H1 (cell line): ENCODE measurements around the gene MAP7D1. TPM values are rescaled to one million over a fixed set of nuclear protein-coding genes. Genes with fewer than 3 reads are reported as not detected.

ENCODE experiments used
- BRCA1 ChIP-seq: IDR thresholded peaks from 2 replicates; pipeline ENCODE4 v1.6.1; 2012; ENCODE audit warnings: low read depth, low read length, improper control_type of control experiment
- CHD2 ChIP-seq: IDR thresholded peaks from 2 replicates; pipeline ENCODE4 v1.6.1; 2012; ENCODE audit warnings: low read length, improper control_type of control experiment
- CHD7 ChIP-seq: fragments of 300-600 bp; sonication (generic); IDR thresholded peaks from 2 replicates; pipeline ENCODE4 v1.7.1; 2012; ENCODE audit warnings: low read length, moderate library complexity, mild to moderate bottlenecking, inconsistent platforms; ENCODE audit not compliant: insufficient replicate concordance
- CREB1 ChIP-seq: IDR thresholded peaks from 2 replicates; pipeline ENCODE4 v1.6.1; 2012; ENCODE audit warnings: inconsistent platforms
- HDAC6 ChIP-seq: IDR thresholded peaks from one replicate; pipeline ENCODE4 v1.7.1; 2012; ENCODE audit warnings: low read depth, mild to moderate bottlenecking, inconsistent platforms, low read length, moderate library complexity
- KDM4A ChIP-seq: IDR thresholded peaks from one replicate; pipeline ENCODE4 v1.7.1; 2012; ENCODE audit warnings: low read depth, mild to moderate bottlenecking, moderate library complexity, low read length, inconsistent platforms; ENCODE audit not compliant: severe bottlenecking
- KDM5A ChIP-seq: fragments of 200-600 bp; IDR thresholded peaks from 2 replicates; pipeline ENCODE4 v1.7.1; 2012; ENCODE audit warnings: mild to moderate bottlenecking, low read length, inconsistent platforms, mixed read lengths
- POLR2A ChIP-seq, 2 experiments: IDR thresholded peaks; 1 replicate in 1 of 2; 2 replicates in 1 of 2; pipeline ENCODE4 v1.6.1; 2011; ENCODE audit warnings: low read depth in 2 of 2, low read length in 2 of 2, mild to moderate bottlenecking in 2 of 2; ENCODE audit errors: control extremely low read depth in 1 of 2
- RNF2 ChIP-seq: fragments of 200-900, 300-1000 bp; sonication (generic); IDR thresholded peaks from 2 replicates; pipeline ENCODE4 v1.7.1; 2016; ENCODE audit warnings: borderline replicate concordance, low read depth, mild to moderate bottlenecking, antibody characterized with exemption, low read length; ENCODE audit not compliant: poor library complexity, severe bottlenecking; ENCODE audit errors: missing control alignments
- RXRA ChIP-seq: IDR thresholded peaks from 2 replicates; pipeline ENCODE4 v1.6.1; 2011; ENCODE audit warnings: low read depth, mild to moderate bottlenecking, low read length, moderate library complexity; ENCODE audit not compliant: insufficient read depth
- SP1 ChIP-seq: IDR thresholded peaks from 2 replicates; pipeline ENCODE4 v1.6.1; 2011; ENCODE audit warnings: low read depth, low read length
- SUZ12 ChIP-seq: fragments of 200-600 bp; sonication (generic); IDR thresholded peaks from 2 replicates; pipeline ENCODE4 v1.6.1; 2012; ENCODE audit warnings: mild to moderate bottlenecking, inconsistent platforms, low read length, moderate library complexity, mixed read lengths
- TCF12 ChIP-seq: IDR thresholded peaks from 2 replicates; pipeline ENCODE4 v1.6.1; 2011; ENCODE audit warnings: low read depth, mild to moderate bottlenecking, low read length
- TEAD4 ChIP-seq: IDR thresholded peaks from 2 replicates; pipeline ENCODE4 v1.6.1; 2012; ENCODE audit warnings: low read depth, low read length, inconsistent platforms, mixed read lengths
- polyA plus RNA-seq, 7 experiments: library from polyadenylated mRNA; depleted of rRNA in 3 of 7; stranded (reverse) in 5 of 7; unstranded in 2 of 7; fragments of >200 nt in 5 of 7; fragments of 200-250 nt in 2 of 7; gene quantifications; 1 replicate in 5 of 7; 2 replicates in 1 of 7; 4 replicates in 1 of 7; pipeline versions ENCODE4 v1.2.1 to v1.2.3, GENCODE V29; 2011 to 2013; ENCODE audit warnings: missing spikeins in 2 of 7, mixed read lengths in 2 of 7
- total RNA-seq: library from RNA; stranded (reverse); fragmentation: NEBNext Ultra II Directional; extraction: Animal tissue kit (Norgen Biotek cat#: 25700); gene quantifications from 2 replicates; pipeline ENCODE4 v1.2.1, GENCODE V29; 2021

MAP7D1 gene
- total and polyA plus RNA-seq, 2 of the 8 experiments (the other 6 are each of a cell fraction or from before 2014, with no cell fraction given), result 18.2 to 52.4 TPM

- no peak for TF ChIP-seq CHD7
- TF ChIP-seq POLR2A (IDR thresholded peaks at IDR 0.05; ENCODE audit: control extremely low read depth in 1 of 2, low read depth in 2 of 2, low read length in 2 of 2), result no peak
- no peak for TF ChIP-seq BRCA1
- TF ChIP-seq TCF12, result no peak
- TF ChIP-seq SUZ12, result no peak
- TF ChIP-seq RXRA, result no peak
- TF ChIP-seq KDM5A, result no peak
- no peak for TF ChIP-seq CREB1
- TF ChIP-seq CHD2, result no peak
- no peak for TF ChIP-seq TEAD4
- TF ChIP-seq KDM4A, result no peak
- no peak for TF ChIP-seq HDAC6
- TF ChIP-seq SP1, result no peak
- no peak for TF ChIP-seq RNF2
Observed at GRCh38 chr1:36134031-36134430, 21.9 kb upstream of the MAP7D1 start (continued).
